A375 (cell line): Measurements from ENCODE around the gene PWP2. TPM values are rescaled to one million over a fixed set of nuclear protein-coding genes. Genes with fewer than 3 reads are reported as not detected.

Source experiments
- total RNA-seq: library from RNA; depleted of rRNA; stranded (reverse); fragments of >200 nt; shearing (Covaris generic); gene quantifications from 2 replicates; pipeline ENCODE4 v1.2.3, GENCODE V29; 2014; rRNA removed

PWP2 gene
- 28.7 and 37.9 TPM in 2 replicates for total RNA-seq

DNA sequence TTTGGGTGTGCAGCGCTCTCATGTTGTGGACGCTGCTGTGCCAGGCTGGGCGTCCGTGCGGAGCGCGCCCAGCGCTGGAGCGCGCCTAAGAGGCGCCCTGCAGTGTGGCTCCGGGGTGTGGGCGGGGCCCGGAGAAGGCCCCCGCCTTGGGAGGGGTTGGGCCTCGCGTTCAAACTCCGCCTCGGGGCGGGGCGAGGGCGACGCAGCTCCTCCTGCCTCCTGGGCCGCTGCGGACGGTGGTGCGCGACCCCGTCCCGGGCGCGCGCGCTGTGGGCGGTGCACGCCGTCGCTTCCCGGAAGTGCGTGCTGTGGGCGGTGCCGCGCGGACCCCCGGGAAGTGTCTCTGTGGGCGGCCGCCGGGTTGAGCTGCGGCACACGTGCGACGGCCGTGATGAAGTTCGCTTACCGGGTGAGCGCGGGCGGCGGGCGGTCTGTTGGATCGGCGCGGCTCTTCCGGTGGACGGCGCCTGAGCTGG, at the start of gene PWP2:
PWP2 (plus strand) TSS at position 374 of the 476 bp plus-strand sequence; CDS start at position 392, 18 bp downstream.

Other genes starting within 250 kb of the PWP2 start
- gene AGPAT3, start 242.2 kb upstream of the PWP2 start, total RNA-seq = 26.5 and 36.1 TPM in 2 replicates
- gene TRAPPC10, start 95.1 kb upstream of the PWP2 start, total RNA-seq = 13.7 and 13.9 TPM in 2 replicates
- gene GATD3, start 26.3 kb downstream of the PWP2 start, total RNA-seq = 32.6 TPM in 2 replicates
- 0.26 and 0.27 TPM in 2 replicates for gene ICOSLG, start 133.5 kb downstream of the PWP2 start, total RNA-seq
- gene DNMT3L, start 154.5 kb downstream of the PWP2 start, total RNA-seq = not detected in 2 replicates
- gene AIRE, start 178.5 kb downstream of the PWP2 start, total RNA-seq = not detected in 2 replicates
- 78.9 and 92.7 TPM in 2 replicates for gene PFKL, start 192.7 kb downstream of the PWP2 start, total RNA-seq
- gene CFAP410, start 232.0 kb downstream of the PWP2 start, total RNA-seq = 15.6 and 16.9 TPM in 2 replicates
- 11.1 and 11.2 TPM in 2 replicates for gene TRPM2, start 246.2 kb downstream of the PWP2 start, total RNA-seq